HepG2 (cell line): ENCODE data around the gene CDKN2C. TPM values are rescaled to one million over a fixed set of nuclear protein-coding genes. Genes with fewer than 3 reads are reported as not detected.

Source experiments
- ATAC-seq: fragments of 200-7000 bp; cut with Tn5 transposase; 3 replicates; pipeline ENCODE4 v1.9.1; 2020; ENCODE audit warnings: mild to moderate bottlenecking, moderate library complexity
- BruUV-seq: library from RNA; stranded (reverse); fragments of 400-500 nt; replicated peaks from 2 replicates; lab custom pipeline; 2021; lab: Mats Ljungman, UMichigan
- CTCF ChIA-PET: fragments of 300-600 bp; formaldehyde crosslinking; extraction: SDS; loops from one replicate; lab custom pipeline; 2021; ENCODE audit warnings: low total read pairs, inconsistent platforms, low intra/inter-chr PET ratio; lab: Yijun Ruan, JAX
- POLR2A ChIA-PET: fragments of 350-600 bp; sonication (Branson Sonifier 250); formaldehyde crosslinking; loops from one replicate; lab custom pipeline; 2020; ENCODE audit warnings: antibody characterized with exemption, inconsistent platforms; lab: Yijun Ruan, JAX
- DNase-seq: peaks from one replicate; pipeline ENCODE4 v3.0.0-alpha.2; 2015; ENCODE audit warnings: low spot score
- FAIRE-seq: peaks from 3 replicates; lab custom pipeline; 2011; peaks lifted over from hg19 to GRCh38; lab: Jason Lieb, UNC
- H2AFZ ChIP-seq: one replicate; pipeline ENCODE4 v1.6.1; 2011; ENCODE audit warnings: low read length, inconsistent platforms
- H3K27ac ChIP-seq: fragments of 300-600 bp; 3 replicates; pipeline ENCODE4 v1.8.0; 2011; ENCODE audit warnings: mixed run types, mild to moderate bottlenecking, mixed read lengths, low read length, inconsistent platforms; ENCODE audit not compliant: insufficient read depth; ENCODE audit errors: extremely low read length
- H3K27me3 ChIP-seq, 2 experiments: fragments of 200-600 bp in 1 of 2; 2 replicates in 1 of 2; 3 replicates in 1 of 2; pipeline versions ENCODE4 v1.6.0 to v1.8.0; 2011; ENCODE audit warnings: low read length in 2 of 2, mild to moderate bottlenecking in 2 of 2, moderate library complexity in 2 of 2, inconsistent platforms in 1 of 2; ENCODE audit not compliant: insufficient read depth in 2 of 2, control insufficient read depth in 1 of 2
- H3K36me3 ChIP-seq, 2 experiments: fragments of 200-600 bp in 1 of 2; replicated peaks in 1 of 2; 2 replicates in 1 of 2; 3 replicates in 1 of 2; pipeline versions ENCODE4 v1.5.1 to v1.8.0; 2011; ENCODE audit warnings: low read length in 2 of 2, inconsistent platforms in 1 of 2; ENCODE audit not compliant: insufficient read depth in 2 of 2, control insufficient read depth in 1 of 2
- H3K4me1 ChIP-seq: 2 replicates; pipeline ENCODE4 v1.5.1; 2012; ENCODE audit warnings: low read length, inconsistent platforms; ENCODE audit not compliant: insufficient read depth
- H3K4me2 ChIP-seq: 2 replicates; pipeline ENCODE4 v1.6.0; 2011; ENCODE audit warnings: low read depth, low read length, inconsistent platforms
- H3K4me3 ChIP-seq, 3 experiments: fragments of 200-600 bp in 1 of 3; sonication (generic), shearing (Covaris generic) in 1 of 3; replicated peaks in 1 of 3; 2 replicates each; pipeline ENCODE4 v1.5.1; 2011 to 2016; ENCODE audit warnings: low read length in 3 of 3, inconsistent platforms in 2 of 3, low read depth in 2 of 3, mild to moderate bottlenecking in 2 of 3, control low read depth in 1 of 3, mixed read lengths in 1 of 3; ENCODE audit not compliant: insufficient read depth in 1 of 3
- H3K79me2 ChIP-seq: one replicate; pipeline ENCODE4 v1.6.1; 2011; ENCODE audit warnings: low read length, inconsistent platforms; ENCODE audit not compliant: insufficient read depth
- H3K9ac ChIP-seq: 2 replicates; pipeline ENCODE4 v1.6.0; 2011; ENCODE audit warnings: mild to moderate bottlenecking, low read depth, low read length, inconsistent platforms; ENCODE audit not compliant: insufficient read depth
- H3K9me3 ChIP-seq: 2 replicates; pipeline ENCODE4 v1.5.1; 2012; ENCODE audit warnings: mild to moderate bottlenecking, low read length
- H4K20me1 ChIP-seq: 2 replicates; pipeline ENCODE4 v1.6.0; 2011; ENCODE audit warnings: inconsistent platforms, mild to moderate bottlenecking, low read length, moderate library complexity; ENCODE audit not compliant: insufficient read depth
- HNRNPK ChIP-seq: fragments of 200-400 bp; formaldehyde crosslinking; IDR thresholded peaks from 2 replicates; pipeline ENCODE4 v1.6.1; 2018; ENCODE audit warnings: low read length, low read depth, moderate library complexity, mild to moderate bottlenecking; ENCODE audit not compliant: poor library complexity, severe bottlenecking
- NR2C2 ChIP-seq: sonication (generic); formaldehyde crosslinking; IDR thresholded peaks from 2 replicates; pipeline ENCODE4 v1.4.0; 2020; ENCODE audit warnings: missing genetic modification reagents, mild to moderate bottlenecking, moderate library complexity, borderline replicate concordance
- TSC22D2 ChIP-seq: sonication (generic); formaldehyde crosslinking; IDR thresholded peaks from 2 replicates; pipeline ENCODE4 v1.5.1; 2020; ENCODE audit warnings: missing genetic modification reagents, mild to moderate bottlenecking, borderline replicate concordance
- WGBS: methylation state at CpG from one replicate; pipeline ENCODE4 v1.1.6; 2017; ENCODE audit warnings: low lambda C conversion rate; 5-methylcytosine and 5-hydroxymethylcytosine counted together
- in situ Hi-C: cut with HindIII; loops from 2 replicates; pipeline ENCODE4 v1.10.0; 2017; ENCODE audit warnings: low pct_unique_long_range_greater_than_20kb; ENCODE audit not compliant: extremely low pct_ligation_motif_present
- intact Hi-C: fragments of 100-400 bp; cut with micrococcal nuclease; formaldehyde crosslinking; loops from one replicate; pipeline ENCODE4 v1.10.0; 2022; ENCODE audit not compliant: unreplicated experiment
- polyA plus RNA-seq, 8 experiments: library from polyadenylated mRNA; depleted of rRNA in 3 of 8; stranded (reverse) in 7 of 8; unstranded in 1 of 8; fragments of >200 nt; fragmentation: Illumina TruSeq in 4 of 8; extraction: Trizol in 4 of 8; gene quantifications; 2 replicates each; pipeline versions ENCODE4 v1.2.1 to v1.2.3, GENCODE V29; 2011 to 2016; ENCODE audit warnings: low read depth in 4 of 8, missing spikeins in 1 of 8, mixed read lengths in 1 of 8; ENCODE audit not compliant: insufficient read depth in 1 of 8
- total RNA-seq, 5 experiments: library from RNA; depleted of rRNA; stranded (reverse); fragments of >200 nt; fragmentation: Illumina TruSeq; extraction: Trizol; gene quantifications; 2 replicates each; pipeline ENCODE4 v1.2.3, GENCODE V29; 2016; ENCODE audit warnings: low read depth in 1 of 5
- TF ChIP-seq, protein P1 (sequence below): sonication (generic); formaldehyde crosslinking; IDR thresholded peaks from 2 replicates; pipeline ENCODE4 v1.8.1; 2022; ENCODE audit warnings: mild to moderate bottlenecking, missing genetic modification reagents

Gene CDKN2C
- total and polyA plus RNA-seq, 2 of the 13 experiments (the other 11 are each of a cell fraction or from before 2014, with no cell fraction given): 7.8 to 13.7 TPM

GRCh38 chr1:50940291-50940690, 29.8 kb upstream of the CDKN2C start (continued):
- TF ChIP-seq, protein P1, sequence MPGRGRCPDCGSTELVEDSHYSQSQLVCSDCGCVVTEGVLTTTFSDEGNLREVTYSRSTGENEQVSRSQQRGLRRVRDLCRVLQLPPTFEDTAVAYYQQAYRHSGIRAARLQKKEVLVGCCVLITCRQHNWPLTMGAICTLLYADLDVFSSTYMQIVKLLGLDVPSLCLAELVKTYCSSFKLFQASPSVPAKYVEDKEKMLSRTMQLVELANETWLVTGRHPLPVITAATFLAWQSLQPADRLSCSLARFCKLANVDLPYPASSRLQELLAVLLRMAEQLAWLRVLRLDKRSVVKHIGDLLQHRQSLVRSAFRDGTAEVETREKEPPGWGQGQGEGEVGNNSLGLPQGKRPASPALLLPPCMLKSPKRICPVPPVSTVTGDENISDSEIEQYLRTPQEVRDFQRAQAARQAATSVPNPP: no peak
- no peak for TF ChIP-seq TSC22D2 (CRISPR knock-in tag)

DNA sequence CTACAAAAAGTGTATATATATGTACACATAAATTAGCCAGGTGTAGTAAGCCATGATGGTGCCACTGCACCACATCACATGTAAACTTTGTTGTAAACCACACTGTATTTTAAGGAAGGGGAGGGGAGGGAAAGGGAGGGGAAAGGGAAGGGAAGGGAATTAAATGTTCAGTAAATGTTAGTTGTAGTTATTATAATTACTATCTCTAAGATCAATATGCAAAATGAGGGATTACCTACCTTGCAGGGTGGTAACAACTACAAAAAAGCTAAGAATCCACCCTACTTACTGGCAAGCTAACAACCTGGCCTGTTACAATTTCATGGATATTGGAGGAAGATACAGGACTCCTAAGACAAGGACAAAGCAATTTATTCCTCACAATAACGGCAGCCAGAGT, 27.7 kb upstream of the CDKN2C start:
- Histone ChIP-seq H3K27me3 (no peaks in the 10 kb centered on the region), H3K4me1 (no peaks in the 10 kb centered on the region), H3K4me2 (no peak overlapping the region), H3K36me3 (peaks cover 0 to 9% of the 10 kb centered on the region in 2 experiments; a peak in 2 of 5 replicates), H4K20me1 (no peaks in the 10 kb centered on the region; the same call in 1 of the 2 replicates), H2AFZ (no peak overlapping the region), H3K27ac (no peak overlapping the region), H3K9me3 (no peaks in the 10 kb centered on the region), H3K9ac (no peak overlapping the region), H3K4me3 (no peak overlapping the region), H3K79me2 (peaks cover 74% of the 10 kb centered on the region)
- in situ Hi-C loops: no loop called here
- POLR2A ChIA-PET: no interaction called here
- FAIRE-seq: no peak
- no peak for ATAC-seq
- WGBS: 96% methylated on average over 1 of the region's 1 CpG
- CTCF ChIA-PET: no interaction called here
- DNase-seq: no peak
- intact Hi-C loops: no loop called here
- BruUV-seq: no TSS peak
- TF ChIP-seq NR2C2 (CRISPR knock-in tag) (no peak), HNRNPK (peak; percentile 66)
